Measurements from ENCODE around the gene TUT7.

DNA sequence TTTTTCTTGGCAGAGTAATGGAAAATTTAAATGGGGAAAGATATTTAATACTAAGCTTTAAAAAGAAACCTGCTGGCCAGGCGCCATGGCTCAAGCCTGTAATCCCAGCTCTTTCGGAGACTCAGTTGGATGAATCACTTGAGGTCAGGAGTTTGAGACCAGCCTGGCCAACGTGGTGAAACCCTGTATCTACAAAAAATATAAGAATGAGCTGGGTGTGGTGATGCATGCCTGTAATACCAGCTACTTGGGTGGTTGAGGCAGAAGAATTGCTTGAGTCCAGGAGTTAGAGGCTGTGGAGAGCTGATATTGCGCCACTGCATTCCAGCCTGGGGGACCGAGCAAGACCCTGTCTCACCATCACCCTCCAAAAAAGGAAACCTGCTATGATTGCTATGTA lies 32.8 kb downstream of the TUT7 start:
- TF ChIP-seq EP300 (IDR thresholded peaks at IDR 0.05) = no peak
- TF ChIP-seq, protein P1, sequence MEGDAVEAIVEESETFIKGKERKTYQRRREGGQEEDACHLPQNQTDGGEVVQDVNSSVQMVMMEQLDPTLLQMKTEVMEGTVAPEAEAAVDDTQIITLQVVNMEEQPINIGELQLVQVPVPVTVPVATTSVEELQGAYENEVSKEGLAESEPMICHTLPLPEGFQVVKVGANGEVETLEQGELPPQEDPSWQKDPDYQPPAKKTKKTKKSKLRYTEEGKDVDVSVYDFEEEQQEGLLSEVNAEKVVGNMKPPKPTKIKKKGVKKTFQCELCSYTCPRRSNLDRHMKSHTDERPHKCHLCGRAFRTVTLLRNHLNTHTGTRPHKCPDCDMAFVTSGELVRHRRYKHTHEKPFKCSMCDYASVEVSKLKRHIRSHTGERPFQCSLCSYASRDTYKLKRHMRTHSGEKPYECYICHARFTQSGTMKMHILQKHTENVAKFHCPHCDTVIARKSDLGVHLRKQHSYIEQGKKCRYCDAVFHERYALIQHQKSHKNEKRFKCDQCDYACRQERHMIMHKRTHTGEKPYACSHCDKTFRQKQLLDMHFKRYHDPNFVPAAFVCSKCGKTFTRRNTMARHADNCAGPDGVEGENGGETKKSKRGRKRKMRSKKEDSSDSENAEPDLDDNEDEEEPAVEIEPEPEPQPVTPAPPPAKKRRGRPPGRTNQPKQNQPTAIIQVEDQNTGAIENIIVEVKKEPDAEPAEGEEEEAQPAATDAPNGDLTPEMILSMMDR (IDR thresholded peaks at IDR 0.05) = no peak
